ENCODE measurements around the gene SLC12A1. TPM values are rescaled to one million over a fixed set of nuclear protein-coding genes. Genes with fewer than 3 reads are reported as not detected.

The SLC12A1 gene
- not detected in 2 replicates for polyA plus RNA-seq (2013)

- WGBS (ENCODE audit: extremely low coverage, insufficient coverage, insufficient read length): no CpG with 5 or more reads among the region's 1 CpG
- H3K36me3 ChIP-seq (ENCODE audit: control insufficient read depth in 1 of 2, insufficient read depth in 2 of 2, low read length in 2 of 2): no peaks in the 10 kb centered on the region
- DNase-seq: no peak
- no peaks in the 10 kb centered on the region for H3K4me1 ChIP-seq (ENCODE audit: control insufficient read depth in 1 of 2, insufficient read depth in 2 of 2, low read length in 2 of 2)
- no peak within 1 kb of the TSS for H3K18ac ChIP-seq (ENCODE audit: low read length)
- no peak within 1 kb of the TSS for H3K14ac ChIP-seq (ENCODE audit: low read length)
- H2BK5ac ChIP-seq (ENCODE audit: low read depth, low read length, poor library complexity): no peak within 1 kb of the TSS
- H4K12ac ChIP-seq (ENCODE audit: low read depth, low read length): no peak within 1 kb of the TSS
- H3K27ac ChIP-seq (ENCODE audit: low read depth, low read length): no peak within 1 kb of the TSS
- no peaks in the 10 kb centered on the region for H3K79me1 ChIP-seq (ENCODE audit: low read length)
- no peak within 1 kb of the TSS for H4K91ac ChIP-seq (ENCODE audit: low read depth, low read length)
- no peak within 1 kb of the TSS for H2AK5ac ChIP-seq (ENCODE audit: low read length)
- H3K9me3 ChIP-seq (ENCODE audit: insufficient read depth, low read depth, low read length): no peaks in the 10 kb centered on the region
- no peak within 1 kb of the TSS for H3K4me3 ChIP-seq (ENCODE audit: low read depth, low read length)
- no peak within 1 kb of the TSS for H2BK120ac ChIP-seq (ENCODE audit: insufficient read depth, low read length, poor library complexity)
- no peak within 1 kb of the TSS for H3K4ac ChIP-seq (ENCODE audit: low read depth, low read length)
- no peaks in the 10 kb centered on the region for H3K27me3 ChIP-seq (ENCODE audit: insufficient read depth, low read length)
- no peak within 1 kb of the TSS for H2AFZ ChIP-seq (ENCODE audit: insufficient read depth, low read length, poor library complexity)
- H3K79me2 ChIP-seq (ENCODE audit: control insufficient read depth, insufficient read depth, low read length, poor library complexity): no peaks in the 10 kb centered on the region
- no peak within 1 kb of the TSS for H3K23ac ChIP-seq (ENCODE audit: low read length)
- no peak within 1 kb of the TSS for H2BK12ac ChIP-seq (ENCODE audit: low read length)
- H3K4me2 ChIP-seq (ENCODE audit: low read length): no peak within 1 kb of the TSS
- no peak within 1 kb of the TSS for H4K8ac ChIP-seq (ENCODE audit: low read depth, low read length)
- H3K9ac ChIP-seq (ENCODE audit: low read length): no peak within 1 kb of the TSS
Observed at GRCh38 chr15:48205981-48206380, at the start of gene SLC12A1. Gene SLC12A1 (plus strand): TSS chr15:48206302. CDS start chr15:48207720, 1,418 bp downstream.

GRCh38 chr15:48168616-48169015 lies 37.5 kb upstream of the SLC12A1 start:
- no peak overlapping the region for H2BK120ac ChIP-seq (ENCODE audit: insufficient read depth, low read length, poor library complexity)
- WGBS (ENCODE audit: extremely low coverage, insufficient coverage, insufficient read length): no CpG with 5 or more reads among the region's 3 CpGs
- no peak overlapping the region for H3K9ac ChIP-seq (ENCODE audit: low read length)
- H3K4me2 ChIP-seq (ENCODE audit: low read length): no peak overlapping the region
- H4K8ac ChIP-seq (ENCODE audit: low read depth, low read length): no peak overlapping the region
- H3K27ac ChIP-seq (ENCODE audit: low read depth, low read length): no peak overlapping the region
- H3K79me1 ChIP-seq (ENCODE audit: low read length): no peaks in the 10 kb centered on the region
- no peaks in the 10 kb centered on the region for H3K9me3 ChIP-seq (ENCODE audit: insufficient read depth, low read depth, low read length)
- no peak overlapping the region for H4K91ac ChIP-seq (ENCODE audit: low read depth, low read length)
- no peak overlapping the region for H3K23ac ChIP-seq (ENCODE audit: low read length)
- H3K4ac ChIP-seq (ENCODE audit: low read depth, low read length): no peak overlapping the region
- H2AK5ac ChIP-seq (ENCODE audit: low read length): no peak overlapping the region
- H3K79me2 ChIP-seq (ENCODE audit: control insufficient read depth, insufficient read depth, low read length, poor library complexity): no peaks in the 10 kb centered on the region
- no peak overlapping the region for H3K14ac ChIP-seq (ENCODE audit: low read length)
- no peaks in the 10 kb centered on the region for H3K4me1 ChIP-seq (ENCODE audit: control insufficient read depth in 1 of 2, insufficient read depth in 2 of 2, low read length in 2 of 2)
- H3K36me3 ChIP-seq (ENCODE audit: control insufficient read depth in 1 of 2, insufficient read depth in 2 of 2, low read length in 2 of 2): no peaks in the 10 kb centered on the region
- no peak overlapping the region for H3K18ac ChIP-seq (ENCODE audit: low read length)
- H3K4me3 ChIP-seq (ENCODE audit: low read depth, low read length): no peak overlapping the region
- no peak overlapping the region for H2BK12ac ChIP-seq (ENCODE audit: low read length)
- no peak for DNase-seq
- H3K27me3 ChIP-seq (ENCODE audit: insufficient read depth, low read length): no peaks in the 10 kb centered on the region
- no peak overlapping the region for H2AFZ ChIP-seq (ENCODE audit: insufficient read depth, low read length, poor library complexity)
- H4K12ac ChIP-seq (ENCODE audit: low read depth, low read length): no peak overlapping the region
- H2BK5ac ChIP-seq (ENCODE audit: low read depth, low read length, poor library complexity): no peak overlapping the region

GRCh38 chr15:48170981-48171380 lies 35.1 kb upstream of the SLC12A1 start:
- no CpG with 5 or more reads among the region's 1 CpG for WGBS (ENCODE audit: extremely low coverage, insufficient coverage, insufficient read length)
- Histone ChIP-seq H3K14ac (ENCODE audit: low read length) (no peak overlapping the region), H3K18ac (ENCODE audit: low read length) (no peak overlapping the region)

GRCh38 chr15:48175126-48175525 lies 31.0 kb upstream of the SLC12A1 start:
- Histone ChIP-seq H3K27ac (ENCODE audit: low read depth, low read length) (no peak overlapping the region), H3K9ac (ENCODE audit: low read length) (no peak overlapping the region), H3K79me2 (ENCODE audit: control insufficient read depth, insufficient read depth, low read length, poor library complexity) (peaks cover 2% of the 10 kb centered on the region), H4K12ac (ENCODE audit: low read depth, low read length) (no peak overlapping the region), H2AK5ac (ENCODE audit: low read length) (no peak overlapping the region), H4K91ac (ENCODE audit: low read depth, low read length) (no peak overlapping the region), H2BK5ac (ENCODE audit: low read depth, low read length, poor library complexity) (no peak overlapping the region), H2AFZ (ENCODE audit: insufficient read depth, low read length, poor library complexity) (no peak overlapping the region), H3K14ac (ENCODE audit: low read length) (no peak overlapping the region), H3K27me3 (ENCODE audit: insufficient read depth, low read length) (no peaks in the 10 kb centered on the region), H3K4me3 (ENCODE audit: low read depth, low read length) (no peak overlapping the region), H3K4ac (ENCODE audit: low read depth, low read length) (no peak overlapping the region), H3K4me2 (ENCODE audit: low read length) (no peak overlapping the region), H4K8ac (ENCODE audit: low read depth, low read length) (no peak overlapping the region), H2BK120ac (ENCODE audit: insufficient read depth, low read length, poor library complexity) (no peak overlapping the region), H3K36me3 (ENCODE audit: control insufficient read depth in 1 of 2, insufficient read depth in 2 of 2, low read length in 2 of 2) (no peaks in the 10 kb centered on the region), H3K18ac (ENCODE audit: low read length) (no peak overlapping the region), H3K79me1 (ENCODE audit: low read length) (no peaks in the 10 kb centered on the region), H3K9me3 (ENCODE audit: insufficient read depth, low read depth, low read length) (no peaks in the 10 kb centered on the region), H3K4me1 (ENCODE audit: control insufficient read depth in 1 of 2, insufficient read depth in 2 of 2, low read length in 2 of 2) (no peaks in the 10 kb centered on the region), H2BK12ac (ENCODE audit: low read length) (no peak overlapping the region), H3K23ac (ENCODE audit: low read length) (no peak overlapping the region)
- no CpG with 5 or more reads among the region's 3 CpGs for WGBS (ENCODE audit: extremely low coverage, insufficient coverage, insufficient read length)
- no peak for DNase-seq

More at GRCh38 chr15:48170981-48171380, 35.1 kb upstream of the SLC12A1 start:
- no peaks in the 10 kb centered on the region for H3K79me2 ChIP-seq (ENCODE audit: control insufficient read depth, insufficient read depth, low read length, poor library complexity)
- H2AFZ ChIP-seq (ENCODE audit: insufficient read depth, low read length, poor library complexity): no peak overlapping the region
- H3K9me3 ChIP-seq (ENCODE audit: insufficient read depth, low read depth, low read length): no peaks in the 10 kb centered on the region
- H3K4me2 ChIP-seq (ENCODE audit: low read length): no peak overlapping the region
- no peak overlapping the region for H3K27ac ChIP-seq (ENCODE audit: low read depth, low read length)
- no peaks in the 10 kb centered on the region for H3K4me1 ChIP-seq (ENCODE audit: control insufficient read depth in 1 of 2, insufficient read depth in 2 of 2, low read length in 2 of 2)
- H4K12ac ChIP-seq (ENCODE audit: low read depth, low read length): no peak overlapping the region
- no peak overlapping the region for H3K23ac ChIP-seq (ENCODE audit: low read length)
- no peak overlapping the region for H3K9ac ChIP-seq (ENCODE audit: low read length)
- no peaks in the 10 kb centered on the region for H3K36me3 ChIP-seq (ENCODE audit: control insufficient read depth in 1 of 2, insufficient read depth in 2 of 2, low read length in 2 of 2)
- H2BK12ac ChIP-seq (ENCODE audit: low read length): no peak overlapping the region
- no peak overlapping the region for H2AK5ac ChIP-seq (ENCODE audit: low read length)
- DNase-seq: no peak
- no peaks in the 10 kb centered on the region for H3K27me3 ChIP-seq (ENCODE audit: insufficient read depth, low read length)
- no peak overlapping the region for H4K8ac ChIP-seq (ENCODE audit: low read depth, low read length)
- H3K4me3 ChIP-seq (ENCODE audit: low read depth, low read length): no peak overlapping the region
- no peaks in the 10 kb centered on the region for H3K79me1 ChIP-seq (ENCODE audit: low read length)
- no peak overlapping the region for H3K4ac ChIP-seq (ENCODE audit: low read depth, low read length)
- no peak overlapping the region for H2BK5ac ChIP-seq (ENCODE audit: low read depth, low read length, poor library complexity)
- H4K91ac ChIP-seq (ENCODE audit: low read depth, low read length): no peak overlapping the region
- H2BK120ac ChIP-seq (ENCODE audit: insufficient read depth, low read length, poor library complexity): no peak overlapping the region

Measured in trophoblast cell (in vitro differentiated cells and primary cell).